RCC 7860 (cell line): ENCODE results near the gene CRIP2.

Source experiments
- DNase-seq: peaks from one replicate; pipeline ENCODE4 v3.0.0-alpha.2; 2015; ENCODE audit warnings: low spot score
- FAIRE-seq: peaks from 2 replicates; lab custom pipeline; 2012; peaks lifted over from hg19 to GRCh38; lab: Jason Lieb, UNC

The CRIP2 gene

DNA sequence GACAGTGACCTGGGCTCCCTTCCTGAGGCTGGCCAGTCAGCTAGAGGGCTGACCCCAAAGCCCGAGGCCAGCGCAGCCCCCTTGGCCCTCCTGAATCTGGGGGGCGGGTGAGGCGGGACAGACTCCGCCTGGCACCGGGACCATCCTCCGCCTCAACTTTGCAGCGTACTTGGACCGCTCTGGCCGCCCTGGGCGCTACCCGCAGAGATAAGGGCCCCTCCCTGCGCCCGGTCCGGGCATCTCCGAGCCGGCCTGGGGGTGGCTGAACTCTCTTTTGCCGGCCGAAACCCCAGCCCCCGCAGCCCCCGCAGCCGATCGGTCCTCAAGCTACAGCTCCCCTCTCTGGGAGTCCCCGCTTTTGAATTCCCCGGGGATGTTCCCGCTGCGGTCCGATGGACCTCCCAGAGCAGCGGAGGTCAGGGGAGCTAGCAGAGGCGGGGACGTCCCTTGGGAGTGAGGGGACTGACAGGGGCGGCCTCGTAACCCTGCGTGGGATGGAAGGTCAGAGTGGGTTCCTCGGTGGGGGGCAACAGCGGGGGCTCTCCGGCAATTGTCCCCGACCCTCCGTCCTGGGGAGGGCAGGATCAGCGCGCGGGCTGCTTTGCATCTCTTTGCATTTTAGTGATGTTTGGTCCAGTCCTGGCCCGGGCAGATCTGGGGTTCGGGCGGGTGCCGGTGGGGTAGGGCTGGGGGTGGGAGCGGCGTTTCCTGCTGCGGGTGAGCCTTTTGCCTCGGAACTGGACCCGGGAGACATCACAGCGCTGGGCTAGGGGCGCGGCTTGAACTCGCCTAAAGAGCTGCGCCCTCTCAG is 11.7 kb downstream of the CRIP2 start, which contains the start of gene CRIP1:
CRIP1 (plus strand) TSS at position 724 of the 811 bp plus-strand sequence. CDS start 374 bp downstream, outside the sequence.
- FAIRE-seq (no peak), DNase-seq (no peak)

DNA sequence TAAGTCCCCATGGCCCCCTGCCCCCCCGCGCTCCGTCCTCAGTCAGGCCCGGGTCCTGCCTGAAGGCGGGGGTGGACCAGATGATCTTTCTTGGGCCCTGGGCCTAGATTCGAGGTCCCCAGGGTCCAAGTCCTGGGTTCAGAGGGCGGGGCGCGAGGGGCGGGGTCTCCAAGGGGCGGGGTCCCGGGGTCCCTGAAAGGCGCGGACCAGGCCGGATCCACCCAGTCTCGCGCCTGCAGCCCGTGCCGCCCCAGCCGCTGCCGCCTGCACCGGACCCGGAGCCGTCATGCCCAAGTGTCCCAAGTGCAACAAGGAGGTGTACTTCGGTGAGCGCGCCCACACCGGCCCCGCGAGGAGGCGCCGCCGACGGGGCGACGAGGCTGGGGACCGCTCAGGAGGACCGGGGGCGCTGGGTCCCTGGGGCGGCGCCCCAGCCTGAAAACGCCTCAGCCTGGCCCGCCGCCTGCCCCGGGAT is 12.4 kb downstream of the CRIP2 start:
- no peak for DNase-seq
- FAIRE-seq = no peak

DNA sequence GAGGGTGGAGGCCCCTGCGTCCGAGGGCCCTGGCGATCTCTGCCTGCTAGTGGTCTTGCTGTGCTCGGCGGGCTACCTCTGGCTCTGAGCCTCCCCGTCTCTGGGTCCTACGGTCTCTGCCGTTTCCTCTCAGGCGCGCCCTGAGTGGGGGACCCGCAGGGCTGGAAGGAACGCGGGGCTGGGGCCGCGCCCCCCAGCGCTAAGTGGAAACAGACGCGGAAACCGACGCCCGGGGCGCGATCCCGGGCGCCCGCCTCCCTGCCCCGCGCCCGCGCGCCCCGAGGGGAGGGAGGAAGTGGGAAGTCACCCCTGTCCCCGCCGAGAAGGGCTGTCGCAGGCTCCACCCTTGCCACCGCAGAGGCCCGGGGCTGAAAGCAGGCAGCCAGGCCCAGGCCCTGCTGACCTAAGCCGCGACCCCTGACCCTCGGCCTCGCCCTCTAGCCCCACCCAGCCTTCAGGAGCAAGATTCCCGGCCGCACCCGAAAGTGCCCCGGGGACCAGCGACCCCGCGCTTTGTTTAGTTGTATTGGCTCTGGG is 12.9 kb downstream of the CRIP2 start:
- no peak for DNase-seq
- FAIRE-seq = no peak

DNA sequence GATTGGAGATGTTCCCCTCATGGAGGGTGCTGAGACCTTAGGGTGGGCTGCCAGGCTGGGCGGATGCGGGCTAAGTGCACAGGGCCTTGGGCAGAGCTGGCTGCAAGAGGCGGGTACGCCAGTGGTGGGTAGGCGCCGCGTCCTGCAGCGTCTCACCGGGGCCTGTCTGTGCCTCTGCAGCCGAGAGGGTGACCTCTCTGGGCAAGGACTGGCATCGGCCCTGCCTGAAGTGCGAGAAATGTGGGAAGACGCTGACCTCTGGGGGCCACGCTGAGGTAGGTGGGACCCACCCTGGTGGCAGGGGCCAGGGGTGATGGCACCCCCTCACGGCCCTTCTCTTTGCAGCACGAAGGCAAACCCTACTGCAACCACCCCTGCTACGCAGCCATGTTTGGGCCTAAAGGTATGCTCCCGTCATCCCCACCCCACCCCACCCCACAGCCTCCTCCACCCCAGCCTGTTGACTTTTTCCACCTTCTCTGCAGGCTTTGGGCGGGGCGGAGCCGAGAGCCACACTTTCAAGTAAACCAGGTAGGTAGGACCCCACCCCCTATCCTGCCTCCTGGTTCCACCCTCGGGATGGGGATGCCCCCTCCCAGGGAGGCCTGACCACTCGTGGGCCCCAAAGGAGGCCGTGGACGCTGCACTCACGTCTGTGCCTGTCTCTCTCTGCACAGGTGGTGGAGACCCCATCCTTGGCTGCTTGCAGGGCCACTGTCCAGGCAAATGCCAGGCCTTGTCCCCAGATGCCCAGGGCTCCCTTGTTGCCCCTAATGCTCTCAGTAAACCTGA is 13.6 kb downstream of the CRIP2 start:
- FAIRE-seq = no peak
- no peak for DNase-seq

DNA sequence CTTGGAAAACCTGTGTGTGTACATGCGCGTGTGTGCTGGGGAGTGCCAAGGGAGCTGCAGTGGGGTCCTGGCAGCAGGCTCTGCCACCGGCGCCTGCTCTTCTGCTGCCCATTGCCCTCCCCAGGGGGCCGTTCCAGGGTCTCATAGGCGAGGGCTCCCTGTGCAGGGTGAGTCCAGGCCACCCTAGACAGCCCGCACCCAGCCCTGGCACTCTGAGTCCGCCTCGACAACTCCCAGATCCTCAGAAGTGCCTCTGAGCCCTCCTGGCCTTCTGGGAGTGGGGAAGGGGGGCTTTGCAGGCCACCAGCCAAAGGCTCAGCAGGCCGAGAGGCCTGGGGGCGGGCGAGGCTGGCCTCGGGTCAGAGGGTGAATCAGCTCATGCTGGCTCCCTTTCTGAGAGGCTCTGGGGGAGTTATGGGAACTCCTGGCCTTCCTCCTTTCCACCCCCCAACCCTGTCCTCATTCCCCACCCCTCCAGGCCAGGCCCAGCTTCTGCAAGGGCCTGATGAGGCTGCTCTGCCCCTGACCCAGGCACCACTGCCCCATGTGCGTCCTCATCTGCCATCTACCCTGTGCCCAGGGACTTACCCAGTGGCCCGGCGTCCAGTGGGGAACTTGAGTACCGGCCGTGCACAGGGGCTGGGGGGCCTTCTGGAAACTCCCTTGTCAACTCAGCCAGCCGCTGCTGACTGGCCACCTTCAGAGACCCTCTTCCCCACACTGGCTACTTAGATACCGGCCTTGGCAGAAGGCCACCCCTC is 14.3 kb downstream of the CRIP2 start:
- DNase-seq (no peak), FAIRE-seq (no peak)

DNA sequence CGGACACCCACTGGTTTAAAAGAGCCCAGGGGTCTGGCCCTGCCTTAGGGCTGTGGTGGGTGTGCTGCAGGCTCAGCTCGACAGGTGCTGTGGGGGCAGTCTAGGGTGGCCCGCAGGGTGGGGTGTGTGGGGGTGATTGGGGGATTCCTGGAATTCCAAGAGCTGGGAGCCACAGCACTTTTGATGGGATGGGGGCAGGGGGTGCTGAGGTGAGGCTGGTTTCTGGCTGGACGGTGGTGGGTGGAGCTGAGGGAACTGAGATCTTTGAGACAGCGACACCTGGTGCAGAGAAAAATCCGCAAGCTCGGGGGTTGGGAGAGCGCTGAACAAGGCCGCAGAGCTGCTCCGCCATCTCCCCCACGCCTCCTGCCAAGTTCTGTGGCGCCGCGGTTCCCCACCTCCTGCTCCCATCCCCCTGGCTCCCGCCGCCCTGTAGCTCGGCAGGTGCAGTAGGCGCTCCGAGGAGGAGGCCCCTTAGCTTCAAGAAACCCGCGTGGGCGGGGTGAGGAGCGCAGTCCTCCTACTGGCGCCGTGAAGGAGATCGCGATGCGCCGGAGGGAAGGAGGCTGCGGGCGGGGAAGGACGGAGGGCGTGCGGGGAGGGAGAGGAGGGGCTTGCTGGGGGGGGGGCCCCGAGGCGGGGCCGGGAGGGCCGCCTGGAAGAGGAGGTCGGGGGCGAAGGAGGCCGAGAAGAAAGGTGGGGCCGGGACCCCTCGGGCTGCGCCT is 15.1 kb downstream of the CRIP2 start:
- FAIRE-seq = no peak
- DNase-seq = peak; percentile 52

DNA sequence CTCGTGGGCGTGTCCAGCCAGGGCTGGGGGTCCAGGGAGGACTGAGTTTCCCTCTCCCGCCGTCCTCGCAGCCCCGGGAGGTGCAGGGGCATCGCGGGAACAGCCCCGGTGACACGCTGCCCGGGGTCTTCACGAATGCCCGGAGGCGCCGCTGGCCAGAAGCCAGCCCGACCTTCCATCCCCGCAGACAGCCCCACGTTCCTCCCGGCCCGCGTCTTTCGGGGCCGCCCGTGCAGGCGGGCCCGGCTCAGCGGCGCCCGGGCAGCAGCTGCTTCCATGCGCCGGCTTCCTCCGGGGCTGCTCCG is 15.6 kb downstream of the CRIP2 start:
- FAIRE-seq = no peak
- DNase-seq = no peak

DNA sequence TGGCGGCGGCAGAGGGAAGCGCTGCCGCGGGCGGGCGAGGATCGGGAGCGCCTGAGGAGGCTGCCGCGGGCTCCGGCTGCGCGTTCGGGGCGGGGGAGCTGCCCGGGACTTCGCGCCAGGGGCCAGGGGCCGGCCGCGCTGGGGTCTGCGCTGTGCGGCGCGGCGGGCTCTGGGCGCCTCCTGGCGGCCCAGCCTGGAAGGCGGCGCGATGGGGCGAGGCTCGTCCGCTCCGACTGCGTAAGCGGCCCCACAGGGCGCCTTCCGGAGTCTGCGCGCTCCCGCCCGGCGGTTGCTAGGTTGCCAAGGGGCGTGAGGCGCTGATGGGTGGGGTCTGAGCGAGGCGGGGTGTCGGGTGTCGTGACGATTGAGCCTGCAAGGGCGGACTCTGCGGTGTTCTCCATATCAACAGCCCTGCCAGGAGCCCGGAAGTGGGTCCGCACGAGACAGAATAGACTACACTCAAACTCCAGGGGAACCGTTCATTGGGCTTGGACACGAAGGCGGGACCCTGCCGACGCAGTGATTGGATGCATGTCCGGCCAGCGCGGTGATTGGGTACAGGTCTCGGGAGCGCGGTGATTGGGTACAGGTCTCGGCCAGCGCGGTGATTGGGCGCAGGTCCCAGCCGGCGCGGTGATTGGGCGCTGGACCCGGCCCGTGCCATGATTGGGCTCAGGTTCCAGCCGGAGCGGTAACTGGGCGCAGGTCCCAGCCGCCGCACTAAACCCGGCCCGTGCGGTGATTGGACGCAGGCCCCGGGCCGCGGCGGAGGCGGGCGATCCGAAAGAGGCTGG is 16.1 kb downstream of the CRIP2 start, which contains the start of gene TEDC1:
TEDC1 (plus strand) TSS at position 675 of the 794 bp plus-strand sequence. CDS start 130 bp downstream, outside the sequence.
- DNase-seq (peak; percentile 98), FAIRE-seq (peak; percentile 86)

DNA sequence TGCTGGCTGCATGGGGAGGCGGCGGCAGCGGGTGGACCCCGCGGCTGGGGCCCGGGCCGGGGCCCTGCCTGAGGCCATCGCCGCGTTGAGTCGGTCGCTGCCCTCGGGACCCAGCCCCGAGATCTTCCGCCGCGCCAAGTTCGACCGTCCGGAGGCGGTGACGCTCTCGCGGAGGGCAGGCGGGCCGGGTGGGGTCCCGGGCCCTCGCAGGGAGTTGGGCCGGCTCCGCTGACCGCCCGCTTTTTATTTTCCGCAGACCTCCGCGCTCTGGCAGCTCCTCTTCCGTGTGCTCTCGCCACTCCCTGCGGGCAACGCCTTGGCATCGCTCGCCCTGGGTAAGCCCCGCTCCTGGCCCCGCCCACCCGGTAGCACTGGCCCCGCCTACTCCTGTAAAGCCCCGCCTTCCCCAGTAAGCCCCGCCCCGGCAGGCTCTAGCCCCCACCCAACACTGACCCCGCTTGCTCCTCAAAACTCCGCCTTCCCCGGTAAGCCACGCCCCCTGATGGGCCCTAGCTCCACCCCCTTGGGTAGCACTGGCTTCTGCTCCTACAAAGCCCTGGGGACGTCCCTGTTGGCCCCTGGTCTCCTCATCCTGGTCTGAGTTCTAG is 16.8 kb downstream of the CRIP2 start:
- FAIRE-seq (no peak), DNase-seq (peak; percentile 37)

DNA sequence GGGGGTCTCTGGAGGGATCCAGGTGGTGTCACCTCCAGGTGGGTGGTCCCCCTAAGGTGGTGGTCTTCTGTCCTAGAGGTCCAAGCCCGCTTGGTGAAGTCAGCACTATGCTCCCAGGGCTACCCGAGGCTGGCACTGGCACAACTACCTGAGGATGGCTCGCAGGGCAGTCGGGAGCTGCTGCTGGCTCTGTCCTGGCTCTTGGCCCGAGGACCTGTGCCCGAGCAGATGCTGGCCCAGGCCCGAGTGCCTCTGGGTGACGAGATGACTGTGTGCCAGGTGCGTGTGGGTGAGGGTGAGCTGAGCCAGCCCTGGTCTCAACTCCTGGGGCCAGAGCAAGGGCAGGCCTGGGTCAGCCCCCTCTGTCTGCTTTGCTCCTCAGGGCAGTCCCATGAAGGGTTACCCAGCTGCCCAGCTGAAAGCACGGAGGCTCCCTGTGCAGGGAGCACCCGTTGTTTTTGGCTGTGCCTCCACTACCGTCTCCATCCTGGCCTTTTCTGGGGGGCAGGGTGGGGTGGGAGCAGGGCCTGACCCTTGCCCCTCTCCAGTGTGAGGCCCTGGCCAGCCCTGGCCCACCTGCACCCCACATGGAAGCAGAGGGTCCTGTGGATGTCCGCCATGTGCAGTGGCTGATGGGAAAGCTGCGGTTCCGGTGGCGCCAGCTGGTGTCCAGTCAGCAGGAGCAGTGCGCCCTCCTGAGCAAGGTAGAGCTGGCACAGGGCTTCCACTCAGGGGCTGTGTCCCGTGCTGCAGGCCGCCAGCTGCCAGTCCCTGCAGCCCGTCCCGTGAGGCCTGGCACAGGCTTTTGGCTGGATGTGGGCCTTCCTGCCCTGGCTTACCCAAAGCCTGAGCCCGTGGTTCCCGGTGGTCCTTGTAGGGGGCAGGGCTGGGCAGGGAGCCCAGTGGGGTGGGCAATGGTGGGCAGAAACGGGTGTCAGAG is 17.7 kb downstream of the CRIP2 start:
- DNase-seq (no peak), FAIRE-seq (no peak)

DNA sequence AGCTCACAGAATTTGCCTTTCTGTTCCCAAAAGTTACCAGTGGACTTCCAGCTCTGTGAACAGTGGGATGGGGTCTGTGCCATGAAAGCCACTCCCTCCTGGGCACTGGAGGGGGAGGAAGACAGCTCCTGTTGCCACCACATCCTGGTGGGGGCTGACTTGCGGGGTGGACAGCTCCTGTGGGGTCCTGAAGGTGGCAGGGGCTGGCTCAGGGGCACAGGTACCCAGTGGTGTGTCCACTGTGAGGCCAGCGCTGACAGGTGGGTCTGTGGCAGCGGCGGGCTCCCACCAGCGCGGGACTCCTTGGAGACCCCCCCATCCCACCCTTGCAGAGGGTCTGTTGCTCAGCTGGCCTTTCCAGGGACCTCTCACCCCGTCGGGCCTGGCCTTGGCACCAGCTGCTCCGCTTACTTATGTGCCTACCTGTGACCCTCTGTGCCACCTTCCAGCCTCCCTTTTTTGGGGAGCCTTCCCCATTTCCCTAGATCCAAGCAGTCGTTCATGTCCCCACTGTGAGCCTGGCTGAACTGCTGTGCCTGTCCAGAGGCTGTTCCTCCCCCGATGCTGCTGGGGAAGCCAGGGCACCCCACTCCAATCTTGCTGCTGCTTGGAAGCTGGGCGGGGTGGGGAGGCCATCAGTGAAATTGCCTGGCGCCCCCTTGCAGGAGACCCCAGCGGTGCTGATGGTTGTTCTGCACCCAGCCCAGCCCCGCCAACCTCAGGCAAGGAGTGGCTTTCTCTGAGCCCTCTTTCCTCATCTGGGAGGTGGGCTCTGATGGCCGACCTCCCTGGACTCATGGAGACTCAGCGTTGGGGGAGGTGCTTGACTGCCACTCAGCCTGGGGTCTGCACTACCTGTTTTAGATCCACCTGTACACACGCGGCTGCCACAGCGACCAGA is 18.6 kb downstream of the CRIP2 start:
- no peak for FAIRE-seq

DNA sequence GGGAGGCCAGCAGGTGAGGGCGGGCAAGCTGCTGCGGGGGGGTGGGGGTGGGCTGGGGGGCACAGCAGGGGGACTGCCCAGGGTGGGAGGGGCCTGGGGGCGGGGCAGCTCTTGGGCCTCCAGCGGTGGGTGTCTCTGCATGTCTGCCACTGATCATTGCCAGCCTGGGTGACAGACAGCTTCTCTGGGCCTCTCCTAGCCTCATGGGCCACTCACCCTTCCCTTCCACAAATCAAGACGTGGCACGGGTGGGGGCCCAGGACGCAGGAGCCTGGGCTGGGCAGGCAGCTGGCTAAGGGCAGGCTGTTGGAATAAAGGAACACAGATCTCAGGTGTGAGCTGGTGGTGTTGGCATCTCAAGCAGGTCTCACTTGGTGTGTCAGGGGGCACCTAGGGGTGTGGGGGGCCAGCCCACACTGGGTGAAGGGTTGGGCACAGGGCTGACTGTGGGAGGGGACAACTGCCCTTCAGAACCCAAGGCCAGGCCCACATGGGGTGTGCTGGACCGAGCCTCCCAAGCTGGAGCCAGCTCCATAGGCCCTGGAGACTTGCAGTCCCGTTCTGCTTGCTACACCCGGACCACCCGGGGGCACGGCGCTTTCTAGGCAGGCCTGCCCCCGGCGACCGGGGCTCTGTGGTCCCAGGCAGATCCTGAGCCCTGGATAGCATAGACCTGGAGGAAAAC is 19.4 kb downstream of the CRIP2 start:
- FAIRE-seq (no peak), DNase-seq (no peak)

More for the DNA sequence above, 18.6 kb downstream of the CRIP2 start:
- DNase-seq = no peak

DNA sequence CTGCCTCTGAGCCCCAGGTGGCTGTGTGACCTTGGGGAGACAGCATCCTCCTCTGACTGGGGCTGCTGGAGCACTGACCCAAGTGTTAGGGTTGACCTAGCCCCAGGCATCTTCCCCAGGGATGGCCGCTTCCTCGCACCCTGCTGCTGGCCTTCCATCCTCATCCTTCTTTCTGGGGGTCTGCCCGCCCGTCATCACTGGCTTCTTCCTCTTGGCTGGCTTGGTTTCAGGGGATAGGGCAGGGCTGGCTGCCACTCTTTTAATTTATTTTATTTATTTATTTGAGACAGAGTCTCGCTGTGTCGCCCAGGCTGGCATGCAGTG is 19.9 kb downstream of the CRIP2 start:
- no peak for DNase-seq
- no peak for FAIRE-seq

DNA sequence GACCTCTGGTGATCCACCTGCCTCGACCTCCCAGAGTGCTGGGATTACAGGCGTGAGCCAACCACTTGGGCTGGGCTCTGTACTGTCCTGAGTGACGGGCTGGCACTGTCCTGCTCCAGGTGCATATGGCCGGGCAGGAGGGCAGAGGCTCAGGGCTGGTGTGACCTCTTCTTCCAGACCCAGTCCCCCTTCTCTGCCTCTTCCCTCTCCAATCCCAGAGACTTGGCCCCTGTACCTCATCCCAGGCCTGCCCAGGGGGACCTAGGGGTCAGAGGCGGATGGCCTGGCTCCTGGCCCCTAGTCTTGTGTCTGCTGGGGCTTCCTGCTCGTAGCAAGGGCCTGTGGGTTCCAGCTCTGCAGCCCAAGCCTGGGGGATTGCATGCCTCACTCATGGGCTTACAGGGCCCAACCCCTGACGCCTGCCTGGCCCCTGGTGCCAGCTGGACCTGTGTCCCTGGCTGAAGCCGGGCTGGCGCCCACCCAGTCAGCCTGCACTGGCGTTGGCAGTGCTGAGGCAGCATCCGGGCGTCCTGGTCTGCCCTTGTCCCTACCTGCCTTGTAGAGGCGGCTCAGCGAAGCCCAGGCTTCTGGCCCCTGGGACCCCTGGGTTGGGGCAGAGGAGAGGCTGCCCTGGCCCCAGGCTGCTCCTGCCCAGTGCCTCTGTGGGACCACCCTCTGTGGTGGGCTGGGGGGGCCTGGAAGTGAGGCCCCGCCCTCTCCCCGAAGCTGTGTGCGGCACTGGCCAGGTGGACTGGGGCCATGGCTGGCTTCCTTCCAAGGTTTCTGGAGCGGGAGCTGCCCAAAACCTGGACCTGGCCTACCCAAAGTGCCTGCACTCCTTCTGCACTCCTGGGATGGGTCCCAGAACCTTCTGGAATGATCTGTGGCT is 20.7 kb downstream of the CRIP2 start:
- DNase-seq (no peak), FAIRE-seq (no peak)

DNA sequence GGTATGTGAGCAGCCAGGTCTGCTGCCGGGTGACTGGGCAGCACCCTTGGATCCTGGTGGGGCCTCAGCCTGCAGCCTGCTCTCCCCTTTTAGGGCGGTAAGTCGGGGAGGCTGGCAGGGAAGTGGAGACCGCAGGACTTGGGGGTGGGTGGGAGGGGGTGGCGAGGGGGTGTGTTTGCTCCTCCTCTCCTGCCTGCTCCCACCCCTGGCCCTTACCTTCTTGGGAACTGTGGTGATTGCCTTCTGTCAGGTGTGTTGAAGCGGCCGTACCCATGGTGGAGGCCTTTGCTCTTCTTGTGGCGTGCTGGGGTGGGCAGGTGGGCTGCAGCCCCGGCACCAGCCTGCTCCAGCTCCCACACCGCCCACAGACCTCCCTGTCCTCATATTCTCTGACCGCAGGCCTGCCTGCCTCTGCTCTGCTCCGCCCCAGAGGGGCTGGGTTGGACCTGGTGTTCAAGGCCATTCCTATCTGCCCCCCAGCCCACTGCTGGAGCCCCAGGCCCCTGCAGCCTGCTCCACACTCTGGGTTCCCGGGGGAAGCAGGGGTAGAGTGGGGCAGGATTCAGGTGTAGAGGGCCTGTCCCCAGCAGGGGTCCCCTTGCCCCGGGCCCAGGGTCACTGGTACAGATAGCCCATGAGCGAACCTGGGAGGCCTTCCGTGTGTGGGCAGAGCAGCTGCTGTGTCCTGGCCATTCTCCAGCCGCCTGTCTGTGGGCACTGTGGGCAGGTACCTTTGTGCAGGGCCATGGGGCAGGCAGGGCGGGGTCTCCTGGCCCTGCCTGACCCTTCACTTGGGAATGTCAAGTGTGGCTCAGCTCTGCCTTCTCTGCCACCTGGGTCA is 21.6 kb downstream of the CRIP2 start:
- DNase-seq = no peak
- FAIRE-seq = no peak
